Neural progenitor cell (in vitro differentiated cells): ENCODE data around the gene FARP1.

Experiments
- CTCF ChIP-seq: fragments of 200-600 bp; sonication (generic); IDR thresholded peaks from 2 replicates; pipeline ENCODE4 v1.5.1; 2017; ENCODE audit warnings: antibody characterized with exemption, mild to moderate bottlenecking
- EZH2 ChIP-seq: fragments of 200-600 bp; sonication (generic); IDR thresholded peaks from 2 replicates; pipeline ENCODE4 v1.6.1; 2017; ENCODE audit warnings: antibody characterized with exemption, mild to moderate bottlenecking, moderate library complexity

- TF ChIP-seq CTCF (no peak), EZH2 (no peak)
Measured at GRCh38 chr13:98487016-98487415, 344.1 kb downstream of the FARP1 start.
